ENCODE data around the gene MYEF2. TPM values are rescaled to one million over a fixed set of nuclear protein-coding genes. Genes with fewer than 3 reads are reported as not detected.

Gene MYEF2
- total and polyA plus RNA-seq, 2 experiments from 2014 or later = 62.0 to 79.7 TPM

DNA sequence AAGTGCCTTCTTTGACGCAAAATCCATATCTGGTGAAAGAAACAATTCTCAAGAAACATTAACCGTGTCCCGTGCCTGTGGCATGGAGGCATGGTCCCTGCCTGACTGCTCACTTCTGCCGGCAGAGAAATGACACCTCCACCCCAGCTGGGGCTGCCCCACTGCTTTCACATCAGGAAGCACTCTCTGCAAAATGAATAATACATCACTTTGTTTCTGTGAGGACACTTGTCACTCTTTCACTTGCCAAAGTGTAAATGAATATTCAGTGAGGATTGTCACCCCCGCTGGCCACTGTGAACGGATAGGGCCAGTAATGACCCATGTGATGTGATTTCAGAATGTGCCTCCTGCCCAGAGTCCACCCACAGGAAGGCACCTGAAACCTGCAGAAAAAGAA is 88.4 kb downstream of the MYEF2 start:
- Histone ChIP-seq H3K4me2 (no peak overlapping the region), H3K36me3 (ENCODE audit: insufficient read depth) (no peaks in the 10 kb centered on the region), H3K79me2 (replicated peaks; ENCODE audit: insufficient read depth) (no peaks in the 10 kb centered on the region), H3K27me3 (ENCODE audit: insufficient read depth) (no peaks in the 10 kb centered on the region), H3K27ac (ENCODE audit: low read depth) (no peak overlapping the region), H3K4me3 (no peak overlapping the region), H3K9me2 (ENCODE audit: insufficient read depth) (peaks cover 4% of the 10 kb centered on the region; the same call in 1 of the 2 replicates), H4K20me1 (replicated peaks; ENCODE audit: insufficient read depth) (no peaks in the 10 kb centered on the region), H2AFZ (peak overlapping the region; percentile 32; the same call in 1 of the 2 replicates), H3F3A (replicated peaks; ENCODE audit: low read depth) (no peaks in the 10 kb centered on the region), H3K4me1 (ENCODE audit: insufficient read depth) (no peaks in the 10 kb centered on the region)
- Mint-ChIP-seq H3K4me3 (no peak overlapping the region), H3K36me3 (ENCODE audit: low read depth) (peaks cover 18% of the 10 kb centered on the region), H3K27ac (no peak overlapping the region), H3K4me1 (peaks cover 2% of the 10 kb centered on the region; the same call in 1 of the 3 replicates), H3K9me3 (peaks cover 31% of the 10 kb centered on the region), H3K27me3 (ENCODE audit: insufficient read depth, low read depth, poor library complexity) (no peaks in the 10 kb centered on the region)
- TF ChIP-seq, protein P1, sequence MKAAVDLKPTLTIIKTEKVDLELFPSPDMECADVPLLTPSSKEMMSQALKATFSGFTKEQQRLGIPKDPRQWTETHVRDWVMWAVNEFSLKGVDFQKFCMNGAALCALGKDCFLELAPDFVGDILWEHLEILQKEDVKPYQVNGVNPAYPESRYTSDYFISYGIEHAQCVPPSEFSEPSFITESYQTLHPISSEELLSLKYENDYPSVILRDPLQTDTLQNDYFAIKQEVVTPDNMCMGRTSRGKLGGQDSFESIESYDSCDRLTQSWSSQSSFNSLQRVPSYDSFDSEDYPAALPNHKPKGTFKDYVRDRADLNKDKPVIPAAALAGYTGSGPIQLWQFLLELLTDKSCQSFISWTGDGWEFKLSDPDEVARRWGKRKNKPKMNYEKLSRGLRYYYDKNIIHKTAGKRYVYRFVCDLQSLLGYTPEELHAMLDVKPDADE (IDR thresholded peaks at IDR 0.05) = no peak
- TF ChIP-seq, protein P2, sequence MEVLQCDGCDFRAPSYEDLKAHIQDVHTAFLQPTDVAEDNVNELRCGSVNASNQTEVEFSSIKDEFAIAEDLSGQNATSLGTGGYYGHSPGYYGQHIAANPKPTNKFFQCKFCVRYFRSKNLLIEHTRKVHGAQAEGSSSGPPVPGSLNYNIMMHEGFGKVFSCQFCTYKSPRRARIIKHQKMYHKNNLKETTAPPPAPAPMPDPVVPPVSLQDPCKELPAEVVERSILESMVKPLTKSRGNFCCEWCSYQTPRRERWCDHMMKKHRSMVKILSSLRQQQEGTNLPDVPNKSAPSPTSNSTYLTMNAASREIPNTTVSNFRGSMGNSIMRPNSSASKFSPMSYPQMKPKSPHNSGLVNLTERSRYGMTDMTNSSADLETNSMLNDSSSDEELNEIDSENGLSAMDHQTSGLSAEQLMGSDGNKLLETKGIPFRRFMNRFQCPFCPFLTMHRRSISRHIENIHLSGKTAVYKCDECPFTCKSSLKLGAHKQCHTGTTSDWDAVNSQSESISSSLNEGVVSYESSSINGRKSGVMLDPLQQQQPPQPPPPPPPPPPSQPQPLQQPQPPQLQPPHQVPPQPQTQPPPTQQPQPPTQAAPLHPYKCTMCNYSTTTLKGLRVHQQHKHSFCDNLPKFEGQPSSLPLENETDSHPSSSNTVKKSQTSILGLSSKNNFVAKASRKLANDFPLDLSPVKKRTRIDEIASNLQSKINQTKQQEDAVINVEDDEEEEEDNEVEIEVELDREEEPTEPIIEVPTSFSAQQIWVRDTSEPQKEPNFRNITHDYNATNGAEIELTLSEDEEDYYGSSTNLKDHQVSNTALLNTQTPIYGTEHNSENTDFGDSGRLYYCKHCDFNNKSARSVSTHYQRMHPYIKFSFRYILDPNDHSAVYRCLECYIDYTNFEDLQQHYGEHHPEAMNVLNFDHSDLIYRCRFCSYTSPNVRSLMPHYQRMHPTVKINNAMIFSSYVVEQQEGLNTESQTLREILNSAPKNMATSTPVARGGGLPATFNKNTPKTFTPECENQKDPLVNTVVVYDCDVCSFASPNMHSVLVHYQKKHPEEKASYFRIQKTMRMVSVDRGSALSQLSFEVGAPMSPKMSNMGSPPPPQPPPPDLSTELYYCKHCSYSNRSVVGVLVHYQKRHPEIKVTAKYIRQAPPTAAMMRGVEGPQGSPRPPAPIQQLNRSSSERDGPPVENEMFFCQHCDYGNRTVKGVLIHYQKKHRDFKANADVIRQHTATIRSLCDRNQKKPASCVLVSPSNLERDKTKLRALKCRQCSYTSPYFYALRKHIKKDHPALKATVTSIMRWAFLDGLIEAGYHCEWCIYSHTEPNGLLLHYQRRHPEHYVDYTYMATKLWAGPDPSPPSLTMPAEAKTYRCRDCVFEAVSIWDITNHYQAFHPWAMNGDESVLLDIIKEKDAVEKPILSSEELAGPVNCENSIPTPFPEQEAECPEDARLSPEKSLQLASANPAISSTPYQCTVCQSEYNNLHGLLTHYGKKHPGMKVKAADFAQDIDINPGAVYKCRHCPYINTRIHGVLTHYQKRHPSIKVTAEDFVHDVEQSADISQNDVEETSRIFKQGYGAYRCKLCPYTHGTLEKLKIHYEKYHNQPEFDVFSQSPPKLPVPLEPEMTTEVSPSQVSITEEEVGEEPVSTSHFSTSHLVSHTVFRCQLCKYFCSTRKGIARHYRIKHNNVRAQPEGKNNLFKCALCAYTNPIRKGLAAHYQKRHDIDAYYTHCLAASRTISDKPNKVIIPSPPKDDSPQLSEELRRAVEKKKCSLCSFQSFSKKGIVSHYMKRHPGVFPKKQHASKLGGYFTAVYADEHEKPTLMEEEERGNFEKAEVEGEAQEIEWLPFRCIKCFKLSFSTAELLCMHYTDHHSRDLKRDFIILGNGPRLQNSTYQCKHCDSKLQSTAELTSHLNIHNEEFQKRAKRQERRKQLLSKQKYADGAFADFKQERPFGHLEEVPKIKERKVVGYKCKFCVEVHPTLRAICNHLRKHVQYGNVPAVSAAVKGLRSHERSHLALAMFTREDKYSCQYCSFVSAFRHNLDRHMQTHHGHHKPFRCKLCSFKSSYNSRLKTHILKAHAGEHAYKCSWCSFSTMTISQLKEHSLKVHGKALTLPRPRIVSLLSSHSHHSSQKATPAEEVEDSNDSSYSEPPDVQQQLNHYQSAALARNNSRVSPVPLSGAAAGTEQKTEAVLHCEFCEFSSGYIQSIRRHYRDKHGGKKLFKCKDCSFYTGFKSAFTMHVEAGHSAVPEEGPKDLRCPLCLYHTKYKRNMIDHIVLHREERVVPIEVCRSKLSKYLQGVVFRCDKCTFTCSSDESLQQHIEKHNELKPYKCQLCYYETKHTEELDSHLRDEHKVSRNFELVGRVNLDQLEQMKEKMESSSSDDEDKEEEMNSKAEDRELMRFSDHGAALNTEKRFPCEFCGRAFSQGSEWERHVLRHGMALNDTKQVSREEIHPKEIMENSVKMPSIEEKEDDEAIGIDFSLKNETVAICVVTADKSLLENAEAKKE (CRISPR knock-in tag; IDR thresholded peaks at IDR 0.05) = no peak
- TF ChIP-seq EZH2 (IDR thresholded peaks at IDR 0.05; ENCODE audit: low read depth, unreplicated experiment) = no peak
- TF ChIP-seq ZNF114 (CRISPR knock-in tag; IDR thresholded peaks at IDR 0.05) = no peak
- TF ChIP-seq, protein P3, sequence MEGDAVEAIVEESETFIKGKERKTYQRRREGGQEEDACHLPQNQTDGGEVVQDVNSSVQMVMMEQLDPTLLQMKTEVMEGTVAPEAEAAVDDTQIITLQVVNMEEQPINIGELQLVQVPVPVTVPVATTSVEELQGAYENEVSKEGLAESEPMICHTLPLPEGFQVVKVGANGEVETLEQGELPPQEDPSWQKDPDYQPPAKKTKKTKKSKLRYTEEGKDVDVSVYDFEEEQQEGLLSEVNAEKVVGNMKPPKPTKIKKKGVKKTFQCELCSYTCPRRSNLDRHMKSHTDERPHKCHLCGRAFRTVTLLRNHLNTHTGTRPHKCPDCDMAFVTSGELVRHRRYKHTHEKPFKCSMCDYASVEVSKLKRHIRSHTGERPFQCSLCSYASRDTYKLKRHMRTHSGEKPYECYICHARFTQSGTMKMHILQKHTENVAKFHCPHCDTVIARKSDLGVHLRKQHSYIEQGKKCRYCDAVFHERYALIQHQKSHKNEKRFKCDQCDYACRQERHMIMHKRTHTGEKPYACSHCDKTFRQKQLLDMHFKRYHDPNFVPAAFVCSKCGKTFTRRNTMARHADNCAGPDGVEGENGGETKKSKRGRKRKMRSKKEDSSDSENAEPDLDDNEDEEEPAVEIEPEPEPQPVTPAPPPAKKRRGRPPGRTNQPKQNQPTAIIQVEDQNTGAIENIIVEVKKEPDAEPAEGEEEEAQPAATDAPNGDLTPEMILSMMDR (conservative IDR thresholded peaks at IDR 0.05; ENCODE audit: low read depth in 2 of 2) = no peak
- TF ChIP-seq POLR2AphosphoS5 (IDR thresholded peaks at IDR 0.05; ENCODE audit: low read depth) = no peak
- TF ChIP-seq CREB1 (CRISPR knock-in tag; IDR thresholded peaks at IDR 0.05; ENCODE audit: low read depth) = no peak
- no peak for TF ChIP-seq STAT1 (IDR thresholded peaks at IDR 0.05; ENCODE audit: unreplicated experiment)
- TF ChIP-seq, protein P4, sequence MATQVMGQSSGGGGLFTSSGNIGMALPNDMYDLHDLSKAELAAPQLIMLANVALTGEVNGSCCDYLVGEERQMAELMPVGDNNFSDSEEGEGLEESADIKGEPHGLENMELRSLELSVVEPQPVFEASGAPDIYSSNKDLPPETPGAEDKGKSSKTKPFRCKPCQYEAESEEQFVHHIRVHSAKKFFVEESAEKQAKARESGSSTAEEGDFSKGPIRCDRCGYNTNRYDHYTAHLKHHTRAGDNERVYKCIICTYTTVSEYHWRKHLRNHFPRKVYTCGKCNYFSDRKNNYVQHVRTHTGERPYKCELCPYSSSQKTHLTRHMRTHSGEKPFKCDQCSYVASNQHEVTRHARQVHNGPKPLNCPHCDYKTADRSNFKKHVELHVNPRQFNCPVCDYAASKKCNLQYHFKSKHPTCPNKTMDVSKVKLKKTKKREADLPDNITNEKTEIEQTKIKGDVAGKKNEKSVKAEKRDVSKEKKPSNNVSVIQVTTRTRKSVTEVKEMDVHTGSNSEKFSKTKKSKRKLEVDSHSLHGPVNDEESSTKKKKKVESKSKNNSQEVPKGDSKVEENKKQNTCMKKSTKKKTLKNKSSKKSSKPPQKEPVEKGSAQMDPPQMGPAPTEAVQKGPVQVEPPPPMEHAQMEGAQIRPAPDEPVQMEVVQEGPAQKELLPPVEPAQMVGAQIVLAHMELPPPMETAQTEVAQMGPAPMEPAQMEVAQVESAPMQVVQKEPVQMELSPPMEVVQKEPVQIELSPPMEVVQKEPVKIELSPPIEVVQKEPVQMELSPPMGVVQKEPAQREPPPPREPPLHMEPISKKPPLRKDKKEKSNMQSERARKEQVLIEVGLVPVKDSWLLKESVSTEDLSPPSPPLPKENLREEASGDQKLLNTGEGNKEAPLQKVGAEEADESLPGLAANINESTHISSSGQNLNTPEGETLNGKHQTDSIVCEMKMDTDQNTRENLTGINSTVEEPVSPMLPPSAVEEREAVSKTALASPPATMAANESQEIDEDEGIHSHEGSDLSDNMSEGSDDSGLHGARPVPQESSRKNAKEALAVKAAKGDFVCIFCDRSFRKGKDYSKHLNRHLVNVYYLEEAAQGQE (IDR thresholded peaks at IDR 0.05; ENCODE audit: unreplicated experiment) = no peak
- no peak for TF ChIP-seq JUNB (IDR thresholded peaks at IDR 0.05; ENCODE audit: unreplicated experiment)
- no peak for TF ChIP-seq EZH2phosphoT487 (IDR thresholded peaks at IDR 0.05; ENCODE audit: unreplicated experiment)
- TF ChIP-seq ZNF331 (CRISPR knock-in tag; IDR thresholded peaks at IDR 0.05; ENCODE audit: low read depth) = no peak
- no peak for TF ChIP-seq NANOG (IDR thresholded peaks at IDR 0.05; ENCODE audit: borderline replicate concordance)
- ATAC-seq (no peak), DNase-seq (ENCODE audit: low spot score) (no peak)

All from GM23338 (cell line).